Coronary artery (tissue), 2 donors: ENCODE data around the gene AHCYL2.
"Not testable (repeated sequence)": the region's sequence is repeated elsewhere in the genome, so short reads cannot be mapped to it uniquely, and the experiment has no call there.

Experiments used
- DNase-seq: peaks from one replicate; pipeline ENCODE4 v3.0.0-alpha.2; 2017; ENCODE audit warnings: low spot score
- H3K27ac ChIP-seq, 2 donors: fragments of 200-600 bp; sonication (generic); one replicate each; pipeline ENCODE4 v1.5.1; 2016 to 2019
- H3K4me3 ChIP-seq: fragments of 200-600 bp; sonication (generic); 2 replicates; pipeline ENCODE4 v1.5.1; 2016; ENCODE audit warnings: mild to moderate bottlenecking, moderate library complexity
- CTCF ChIP-seq: fragments of 200-600 bp; sonication (generic); IDR thresholded peaks from one replicate; pipeline ENCODE4 v1.5.1; 2019; ENCODE audit warnings: antibody characterized with exemption

AHCYL2 gene

GRCh38 chr7:129210256-129210988, 14.4 kb upstream of the AHCYL2 start:
- Histone ChIP-seq H3K27ac (no peak overlapping the region), H3K4me3 (no peak overlapping the region)
- peak; percentile 81 for TF ChIP-seq CTCF
- DNase-seq: peak; percentile 85

- H3K4me3 ChIP-seq: no peak overlapping the region
- TF ChIP-seq CTCF: no peak
These were observed 13.9 kb upstream of the AHCYL2 start for GRCh38 chr7:129210989-129211312.

GRCh38 chr7:129212126-129212525, 12.7 kb upstream of the AHCYL2 start:
- no peak for DNase-seq
- no peak for TF ChIP-seq CTCF

More at GRCh38 chr7:129210989-129211312, 13.9 kb upstream of the AHCYL2 start:
- no peak overlapping the region for H3K27ac ChIP-seq
- DNase-seq: no peak

GRCh38 chr7:129212596-129212995, 12.2 kb upstream of the AHCYL2 start:
- no peak overlapping the region for H3K4me3 ChIP-seq
- TF ChIP-seq CTCF: no peak
- DNase-seq: no peak
- H3K27ac ChIP-seq: no peak overlapping the region

More at GRCh38 chr7:129212126-129212525, 12.7 kb upstream of the AHCYL2 start:
- Histone ChIP-seq H3K27ac (no peak overlapping the region), H3K4me3 (no peak overlapping the region)

GRCh38 chr7:129213828-129214227, 11.0 kb upstream of the AHCYL2 start:
- DNase-seq: no peak
- no peak for TF ChIP-seq CTCF
- Histone ChIP-seq H3K27ac (no peak overlapping the region), H3K4me3 (no peak overlapping the region)

- not testable (repeated sequence) for H3K27ac ChIP-seq, H3K4me3 ChIP-seq, DNase-seq
These were observed 9.1 kb upstream of the AHCYL2 start for GRCh38 chr7:129215691-129216090.

GRCh38 chr7:129216101-129216715, 8.6 kb upstream of the AHCYL2 start:
- DNase-seq, H3K27ac ChIP-seq, H3K4me3 ChIP-seq: not testable (repeated sequence)

GRCh38 chr7:129216821-129217416, 7.9 kb upstream of the AHCYL2 start:
- DNase-seq, H3K4me3 ChIP-seq, H3K27ac ChIP-seq: not testable (repeated sequence)
